Stimulated activated CD8-positive, alpha-beta memory T cell treated with anti-CD3 and anti-CD28 coated beads, Interleukin-4, amount 100 ng/mL, for 24 hours (primary cell): Measurements from ENCODE around the gene EBPL.

ENCODE experiments used
- DNase-seq: peaks from one replicate; pipeline ENCODE4 v3.0.0-alpha.2; 2020; ENCODE audit warnings: low read depth

Gene EBPL

GRCh38 chr13:49676581-49677298, 14.5 kb downstream of the EBPL start:
- no peak for DNase-seq

GRCh38 chr13:49670828-49671227, 20.5 kb downstream of the EBPL start:
- no peak for DNase-seq

- no peak for DNase-seq
Observed at GRCh38 chr13:49669735-49670309, 21.5 kb downstream of the EBPL start.

- no peak for DNase-seq
Observed at GRCh38 chr13:49667773-49668172, 23.5 kb downstream of the EBPL start.

- DNase-seq, result no peak
Observed at GRCh38 chr13:49664606-49665005, 26.7 kb downstream of the EBPL start.

GRCh38 chr13:49657241-49657641, 34.0 kb downstream of the EBPL start:
- no peak for DNase-seq

- no peak for DNase-seq
Observed at GRCh38 chr13:49655906-49656305, 35.4 kb downstream of the EBPL start.

- no peak for DNase-seq
Observed at GRCh38 chr13:49654011-49654410, 37.3 kb downstream of the EBPL start.

GRCh38 chr13:49653478-49653877, 37.8 kb downstream of the EBPL start:
- no peak for DNase-seq

- DNase-seq, result no peak
Observed at GRCh38 chr13:49652355-49653305, 38.7 kb downstream of the EBPL start.

GRCh38 chr13:49651570-49652354, 39.5 kb downstream of the EBPL start:
- DNase-seq, result no peak

GRCh38 chr13:49649963-49650312, 41.3 kb downstream of the EBPL start:
- no peak for DNase-seq

GRCh38 chr13:49649244-49649962, 41.9 kb downstream of the EBPL start:
- no peak for DNase-seq

- no peak for DNase-seq
Observed at GRCh38 chr13:49646688-49647087, 44.6 kb downstream of the EBPL start.

- DNase-seq, result no peak
Observed at GRCh38 chr13:49645451-49645850, 45.8 kb downstream of the EBPL start.

- no peak for DNase-seq
Observed at GRCh38 chr13:49643035-49643646, 48.1 kb downstream of the EBPL start.

- DNase-seq, result no peak
Observed at GRCh38 chr13:49641801-49642291, 49.4 kb downstream of the EBPL start.

- DNase-seq, result no peak
Observed at GRCh38 chr13:49638744-49639072, 52.6 kb downstream of the EBPL start.

- DNase-seq, result no peak
Observed at GRCh38 chr13:49638030-49638743, 53.1 kb downstream of the EBPL start.

GRCh38 chr13:49636705-49637104, 54.6 kb downstream of the EBPL start:
- no peak for DNase-seq
